Lung (tissue), 12 donors: ENCODE measurements around the gene TBX5. TPM values are rescaled to one million over a fixed set of nuclear protein-coding genes. Genes with fewer than 3 reads are reported as not detected.

Source experiments
- ATAC-seq: fragments of 200-7000 bp; cut with Tn5 transposase; one replicate; pipeline ENCODE4 v1.9.1; 2020; ENCODE audit warnings: moderate number of reproducible peaks; ENCODE audit not compliant: insufficient read depth, low FRiP score
- DNase-seq, 3 donors: peaks; one replicate each; pipeline ENCODE4 v3.0.0-alpha.2; 2013 to 2017
- H3K27ac ChIP-seq, 2 donors: one replicate each; pipeline ENCODE4 v1.5.1; 2013; ENCODE audit warnings: mild to moderate bottlenecking in 2 of 2, moderate library complexity in 2 of 2, control low read depth in 1 of 2, inconsistent platforms in 1 of 2, low read depth in 1 of 2, low read length in 1 of 2
- H3K27me3 ChIP-seq, 3 donors: one replicate each; pipeline ENCODE4 v1.5.1; 2013; ENCODE audit warnings: low read length in 2 of 3; ENCODE audit not compliant: control insufficient read depth in 3 of 3, insufficient read depth in 3 of 3
- H3K36me3 ChIP-seq, 4 donors: one replicate each; pipeline ENCODE4 v1.5.1; 2013; ENCODE audit warnings: low read length in 4 of 4, mild to moderate bottlenecking in 1 of 4, moderate library complexity in 1 of 4; ENCODE audit not compliant: control insufficient read depth in 4 of 4, insufficient read depth in 4 of 4
- H3K4me1 ChIP-seq, 5 donors: one replicate each; pipeline ENCODE4 v1.5.1; 2013; ENCODE audit warnings: low read length in 5 of 5, mild to moderate bottlenecking in 2 of 5, moderate library complexity in 1 of 5; ENCODE audit not compliant: control insufficient read depth in 5 of 5, insufficient read depth in 5 of 5
- H3K4me3 ChIP-seq: one replicate; pipeline ENCODE4 v1.5.1; 2013; ENCODE audit warnings: mild to moderate bottlenecking, control low read depth, moderate library complexity
- H3K9ac ChIP-seq, 2 donors: one replicate each; pipeline ENCODE4 v1.5.1; 2013; ENCODE audit warnings: low read length in 2 of 2, control low read depth in 1 of 2; ENCODE audit not compliant: insufficient read depth in 1 of 2
- H3K9me3 ChIP-seq, 4 donors: one replicate each; pipeline ENCODE4 v1.5.1; 2013; ENCODE audit warnings: low read length in 3 of 4, mild to moderate bottlenecking in 1 of 4, moderate library complexity in 1 of 4; ENCODE audit not compliant: control insufficient read depth in 4 of 4, insufficient read depth in 3 of 4
- CTCF ChIP-seq: IDR thresholded peaks from 2 replicates; pipeline ENCODE4 v1.5.1; 2012; ENCODE audit warnings: mild to moderate bottlenecking; ENCODE audit errors: control extremely low read depth, extremely low read depth
- WGBS, 2 donors: extraction: QIAGEN DNeasy Blood & Tissue Kit; methylation state at CpG; one replicate each; pipeline ENCODE4 v1.1.7; 2013; 5-methylcytosine and 5-hydroxymethylcytosine counted together
- polyA plus RNA-seq, 2 donors: library from polyadenylated mRNA; stranded (reverse); fragments of 200-250 nt; gene quantifications; one replicate each; pipeline ENCODE4 v1.2.1, GENCODE V29; 2013
- total RNA-seq, 2 donors: library from RNA; depleted of rRNA in 1 of 2; stranded (reverse); fragments of >200 nt in 1 of 2; gene quantifications; one replicate each; pipeline ENCODE4 v1.2.1, GENCODE V29; 2014 to 2021
- donor health status: control.
- donor health status: control.
- donor health status: Bipolar disorder and iron deficiency.
- donor health status: healthy.
- donor health status: DM: yes; HTN: yes; CAD: no.

Gene TBX5
- total and polyA plus RNA-seq, 4 donors, result 5.6 to 39.7 (median 13.9) TPM

- Histone ChIP-seq H3K36me3 (no peaks in the 10 kb centered on the region), H3K9me3 (no peaks in the 10 kb centered on the region), H3K27me3 (peaks cover 0 to 7% (median 0%) of the 10 kb centered on the region in 3 donors), H3K9ac (no peak overlapping the region), H3K4me1 (peaks cover 0 to 5% (median 0%) of the 10 kb centered on the region in 5 donors), H3K4me3 (no peak overlapping the region), H3K27ac (peak overlapping the region in 1 of 2 donors; percentile 43)
- DNase-seq (peak in 2 of 3 donors; percentile 24 to 29), ATAC-seq (no peak)
- no peak for TF ChIP-seq CTCF
- 52 to 59% methylated on average over 5 of the region's 5 CpGs for WGBS, 2 donors
These were observed 89.9 kb downstream of the TBX5 start for GRCh38 chr12:114316076-114316475.

GRCh38 chr12:114314974-114315720, 90.8 kb downstream of the TBX5 start:
- 92 to 96% methylated on average over 16 of the region's 16 CpGs for WGBS, 2 donors
- no peak for ATAC-seq
- Histone ChIP-seq H3K36me3 (no peaks in the 10 kb centered on the region), H3K4me3 (no peak overlapping the region), H3K9me3 (no peaks in the 10 kb centered on the region), H3K27me3 (peaks cover 0 to 7% (median 0%) of the 10 kb centered on the region in 3 donors), H3K4me1 (peaks cover 0 to 5% (median 0%) of the 10 kb centered on the region in 5 donors), H3K27ac (no peak overlapping the region), H3K9ac (no peak overlapping the region)
- TF ChIP-seq CTCF, result no peak
- DNase-seq, result no peak

- peaks cover 0 to 5% (median 0%) of the 10 kb centered on the region in 5 donors for H3K4me1 ChIP-seq
- H3K27ac ChIP-seq, result no peak overlapping the region
- no peaks in the 10 kb centered on the region for H3K9me3 ChIP-seq
- 75 to 86% methylated on average over 7 of the region's 7 CpGs for WGBS, 2 donors
- H3K36me3 ChIP-seq, result no peaks in the 10 kb centered on the region
- no peak for DNase-seq
- TF ChIP-seq CTCF, result no peak
- H3K9ac ChIP-seq, result no peak overlapping the region
- ATAC-seq, result no peak
- no peak overlapping the region for H3K4me3 ChIP-seq
- H3K27me3 ChIP-seq, result peaks cover 0 to 7% (median 0%) of the 10 kb centered on the region in 3 donors
These were observed 91.5 kb downstream of the TBX5 start for GRCh38 chr12:114314403-114314802.
